ENCODE measurements around the gene PEDS1.

DNA sequence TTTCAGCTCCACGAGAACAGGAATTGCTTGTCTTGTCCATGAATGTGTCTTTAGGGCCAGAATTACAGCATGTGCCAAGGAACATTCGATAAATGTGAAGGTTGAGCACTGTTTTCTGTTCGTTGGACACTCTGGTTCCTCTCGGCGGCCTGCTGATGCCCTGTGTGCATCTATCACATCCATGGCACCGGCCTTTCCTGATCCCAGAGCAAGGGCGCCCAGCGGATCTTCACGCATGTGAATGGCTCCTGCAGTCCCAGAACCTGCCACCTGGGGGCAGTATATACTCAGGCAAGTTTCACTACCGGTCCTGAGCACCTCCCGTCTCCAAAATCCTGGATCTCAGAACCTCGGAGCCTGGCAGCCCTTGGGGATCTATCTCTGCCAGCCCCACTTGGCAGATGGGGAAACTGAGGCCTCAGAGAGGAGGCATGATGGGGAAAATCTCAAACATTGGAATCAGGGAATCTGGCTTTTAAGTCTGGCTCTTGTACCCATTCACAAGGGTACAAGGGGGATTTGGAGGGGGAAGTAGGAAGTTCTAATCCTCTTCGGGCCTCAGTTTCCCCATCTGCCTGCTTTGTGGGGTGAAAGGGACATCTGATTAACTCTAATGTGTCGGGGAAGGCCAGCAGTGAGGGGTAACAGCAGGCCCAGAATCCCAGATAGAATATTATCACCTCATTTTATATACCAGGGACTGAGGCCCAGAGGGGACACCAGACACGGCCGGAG is 32.8 kb upstream of the PEDS1 start:
- TF ChIP-seq POLR2AphosphoS5 (IDR thresholded peaks at IDR 0.05) (peak in 2 of 4 donors; percentile 10 to 23), POLR2A (IDR thresholded peaks at IDR 0.05) (no peak)
- TF ChIP-seq, protein P1, sequence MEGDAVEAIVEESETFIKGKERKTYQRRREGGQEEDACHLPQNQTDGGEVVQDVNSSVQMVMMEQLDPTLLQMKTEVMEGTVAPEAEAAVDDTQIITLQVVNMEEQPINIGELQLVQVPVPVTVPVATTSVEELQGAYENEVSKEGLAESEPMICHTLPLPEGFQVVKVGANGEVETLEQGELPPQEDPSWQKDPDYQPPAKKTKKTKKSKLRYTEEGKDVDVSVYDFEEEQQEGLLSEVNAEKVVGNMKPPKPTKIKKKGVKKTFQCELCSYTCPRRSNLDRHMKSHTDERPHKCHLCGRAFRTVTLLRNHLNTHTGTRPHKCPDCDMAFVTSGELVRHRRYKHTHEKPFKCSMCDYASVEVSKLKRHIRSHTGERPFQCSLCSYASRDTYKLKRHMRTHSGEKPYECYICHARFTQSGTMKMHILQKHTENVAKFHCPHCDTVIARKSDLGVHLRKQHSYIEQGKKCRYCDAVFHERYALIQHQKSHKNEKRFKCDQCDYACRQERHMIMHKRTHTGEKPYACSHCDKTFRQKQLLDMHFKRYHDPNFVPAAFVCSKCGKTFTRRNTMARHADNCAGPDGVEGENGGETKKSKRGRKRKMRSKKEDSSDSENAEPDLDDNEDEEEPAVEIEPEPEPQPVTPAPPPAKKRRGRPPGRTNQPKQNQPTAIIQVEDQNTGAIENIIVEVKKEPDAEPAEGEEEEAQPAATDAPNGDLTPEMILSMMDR (IDR thresholded peaks at IDR 0.05) = peak; percentile 95 to 99 (median 98)
